ENCODE measurements around the gene PNMA6F. TPM values are rescaled to one million over a fixed set of nuclear protein-coding genes. Genes with fewer than 3 reads are reported as not detected.
A peak's percentile ranks its signal among the peaks of the same experiment; 100 is the strongest.

PNMA6F gene
- total and polyA plus RNA-seq, 12 donors, result 0.14 to 1.1 (median 0.40) TPM; not detected in 5

GRCh38 chrX:153336988-153337387 lies 15.4 kb upstream of the PNMA6F start:
- TF ChIP-seq, protein P1, sequence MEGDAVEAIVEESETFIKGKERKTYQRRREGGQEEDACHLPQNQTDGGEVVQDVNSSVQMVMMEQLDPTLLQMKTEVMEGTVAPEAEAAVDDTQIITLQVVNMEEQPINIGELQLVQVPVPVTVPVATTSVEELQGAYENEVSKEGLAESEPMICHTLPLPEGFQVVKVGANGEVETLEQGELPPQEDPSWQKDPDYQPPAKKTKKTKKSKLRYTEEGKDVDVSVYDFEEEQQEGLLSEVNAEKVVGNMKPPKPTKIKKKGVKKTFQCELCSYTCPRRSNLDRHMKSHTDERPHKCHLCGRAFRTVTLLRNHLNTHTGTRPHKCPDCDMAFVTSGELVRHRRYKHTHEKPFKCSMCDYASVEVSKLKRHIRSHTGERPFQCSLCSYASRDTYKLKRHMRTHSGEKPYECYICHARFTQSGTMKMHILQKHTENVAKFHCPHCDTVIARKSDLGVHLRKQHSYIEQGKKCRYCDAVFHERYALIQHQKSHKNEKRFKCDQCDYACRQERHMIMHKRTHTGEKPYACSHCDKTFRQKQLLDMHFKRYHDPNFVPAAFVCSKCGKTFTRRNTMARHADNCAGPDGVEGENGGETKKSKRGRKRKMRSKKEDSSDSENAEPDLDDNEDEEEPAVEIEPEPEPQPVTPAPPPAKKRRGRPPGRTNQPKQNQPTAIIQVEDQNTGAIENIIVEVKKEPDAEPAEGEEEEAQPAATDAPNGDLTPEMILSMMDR (IDR thresholded peaks at IDR 0.05), result no peak
- TF ChIP-seq POLR2A (IDR thresholded peaks at IDR 0.05), result no peak
- H3K9me3 ChIP-seq (replicated peaks in 1 of 3), result no peaks in the 10 kb centered on the region
- H3K4me3 ChIP-seq, result peak overlapping the region in 1 of 4 donors; percentile 16
- WGBS, 4 donors, result 49 to 61% (median 51%) methylated on average over 4 to 5 of the region's 5 CpGs
- H3K27ac ChIP-seq, result peak overlapping the region in 2 of 5 donors; percentile 82 to 95
- H3K36me3 ChIP-seq (replicated peaks in 1 of 2), result no peaks in the 10 kb centered on the region
- peaks cover 0 to 8% of the 10 kb centered on the region in 2 donors for H3K4me1 ChIP-seq (replicated peaks in 1 of 2)
- H3K27me3 ChIP-seq, result no peaks in the 10 kb centered on the region
- no peak for DNase-seq
- intact Hi-C loops (cut with DNase I), result no loop called here

- Histone ChIP-seq H3K36me3 (replicated peaks in 1 of 2) (no peaks in the 10 kb centered on the region), H3K4me3 (peak overlapping the region in 1 of 4 donors; percentile 91), H3K4me1 (replicated peaks in 1 of 2) (peaks cover 0 to 5% of the 10 kb centered on the region in 2 donors), H3K27me3 (no peaks in the 10 kb centered on the region), H3K27ac (peak overlapping the region in 3 of 5 donors; percentile 13 to 95 (median 82)), H3K9me3 (replicated peaks in 1 of 3) (no peaks in the 10 kb centered on the region)
- 40 to 60% (median 55%) methylated on average over 1 to 11 of the region's 11 CpGs for WGBS, 4 donors
- no peak for TF ChIP-seq POLR2A (IDR thresholded peaks at IDR 0.05)
- TF ChIP-seq, protein P1 (IDR thresholded peaks at IDR 0.05), result no peak
- intact Hi-C loops (cut with DNase I), result no loop called here
- DNase-seq, result peak in 2 of 7 donors; percentile 30 to 46
Measured at GRCh38 chrX:153336121-153336894, 14.7 kb upstream of the PNMA6F start.

DNA sequence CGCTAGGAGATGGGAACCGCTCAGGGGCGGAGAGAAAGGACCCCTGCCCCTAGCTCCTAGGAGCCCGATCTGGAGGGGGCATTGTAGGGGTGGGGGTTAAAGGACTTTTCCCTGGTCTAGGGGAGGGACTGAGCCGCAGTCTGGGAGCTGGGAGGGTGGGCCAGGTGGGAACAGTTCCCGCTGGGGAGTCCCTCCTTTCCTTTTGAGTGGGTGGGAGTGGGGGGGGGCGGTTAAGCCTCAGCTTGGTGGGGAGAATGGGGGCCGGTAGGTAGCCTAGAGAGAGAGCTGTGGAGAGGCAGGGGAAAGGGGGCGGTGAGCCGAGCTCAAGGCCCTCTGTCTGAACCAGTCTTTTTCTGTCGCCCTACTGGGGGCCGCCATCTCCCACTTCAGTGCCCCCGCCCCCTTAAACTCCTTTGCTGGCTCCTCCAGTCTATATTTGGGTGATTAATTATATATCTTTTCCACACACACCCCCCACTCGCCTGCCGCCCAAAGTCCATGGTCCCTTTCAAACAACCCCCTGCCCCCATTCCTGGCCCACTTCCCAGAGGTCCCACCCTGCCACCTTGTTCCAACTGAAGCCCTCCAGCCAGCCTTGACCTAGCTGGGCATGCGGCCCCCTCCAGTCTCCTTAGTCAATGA lies 13.2 kb upstream of the PNMA6F start:
- Histone ChIP-seq H3K27ac (peak overlapping the region in 4 of 5 donors; percentile 59 to 95 (median 80)), H3K9me3 (replicated peaks in 1 of 3) (no peaks in the 10 kb centered on the region), H3K4me1 (replicated peaks in 1 of 2) (peaks cover 0 to 5% of the 10 kb centered on the region in 2 donors), H3K27me3 (no peaks in the 10 kb centered on the region), H3K36me3 (replicated peaks in 1 of 2) (no peaks in the 10 kb centered on the region), H3K4me3 (peak overlapping the region in 3 of 4 donors; percentile 32 to 91 (median 32))
- no peak for TF ChIP-seq POLR2A (IDR thresholded peaks at IDR 0.05)
- TF ChIP-seq, protein P1 (IDR thresholded peaks at IDR 0.05), result no peak
- DNase-seq, result peak in 3 of 7 donors; percentile 34 to 48 (median 39)
- WGBS, 4 donors, result 6 to 42% (median 27%) methylated on average over 3 to 15 of the region's 16 CpGs
- intact Hi-C loops (cut with DNase I), result no loop called here

All from adrenal gland (tissue), 12 donors.